Testis (tissue), 3 donors: ENCODE data around the gene RPL13A. TPM values are rescaled to one million over a fixed set of nuclear protein-coding genes. Genes with fewer than 3 reads are reported as not detected.
A peak's percentile ranks its signal among the peaks of the same experiment; 100 is the strongest.

ENCODE experiments used
- DNase-seq: peaks from one replicate; pipeline ENCODE4 v3.0.0-alpha.2; 2019
- H3K27ac ChIP-seq, 2 donors: fragments of 200-600 bp; sonication (generic); one replicate each; pipeline ENCODE4 v1.5.1; 2019
- H3K27me3 ChIP-seq: fragments of 200-600 bp; sonication (generic); one replicate; pipeline ENCODE4 v1.5.1; 2019
- H3K36me3 ChIP-seq: fragments of 200-600 bp; sonication (generic); one replicate; pipeline ENCODE4 v1.5.1; 2017; ENCODE audit warnings: low read depth; ENCODE audit errors: missing control alignments
- H3K4me1 ChIP-seq: fragments of 200-600 bp; sonication (generic); one replicate; pipeline ENCODE4 v1.5.1; 2019
- H3K4me3 ChIP-seq, 2 donors: fragments of 200-600 bp; sonication (generic); one replicate each; pipeline ENCODE4 v1.5.1; 2017 to 2019
- H3K9me3 ChIP-seq: fragments of 200-600 bp; sonication (generic); one replicate; pipeline ENCODE4 v1.5.1; 2017
- CTCF ChIP-seq, 3 experiments: fragments of 450-650 bp in 2 of 3; fragments of 200-600 bp in 1 of 3; sonication (generic) in 1 of 3; IDR thresholded peaks; one replicate each; pipeline ENCODE4 v1.5.1; 2016 to 2019; ENCODE audit warnings: antibody characterized with exemption in 3 of 3, mild to moderate bottlenecking in 2 of 3, moderate library complexity in 1 of 3
- POLR2A ChIP-seq: fragments of 450-650 bp; IDR thresholded peaks from one replicate; pipeline ENCODE4 v1.6.1; 2017; ENCODE audit warnings: antibody characterized with exemption, mild to moderate bottlenecking, moderate library complexity
- WGBS, 2 donors: methylation state at CpG; one replicate each; pipeline ENCODE4 v1.1.5; 2018; 5-methylcytosine and 5-hydroxymethylcytosine counted together
- intact Hi-C: fragments of 100-400 bp; cut with DNase I; formaldehyde crosslinking; loops from one replicate; pipeline ENCODE4 v1.15.1; 2023; ENCODE audit warnings: low total_unique reads
- polyA plus RNA-seq: library from polyadenylated mRNA; stranded (reverse); fragments of 350-450 nt; fragmentation: Illumina TruSeq; extraction: RNeasy Lipid Tissue Mini Kit (QIAGEN cat#74804); gene quantifications from one replicate; pipeline ENCODE4 v1.2.3, GENCODE V29; 2014; ENCODE audit warnings: low read depth, low replicate concordance; ENCODE audit not compliant: insufficient read depth
- total RNA-seq, 2 donors: library from RNA; depleted of rRNA; stranded (reverse); fragments of >200 nt; gene quantifications; one replicate each; pipeline ENCODE4 v1.2.3, GENCODE V29; 2016

Gene RPL13A
- total and polyA plus RNA-seq, 3 donors from 2014 or later, result 1,063 to 1,721 (median 1,193) TPM

DNA sequence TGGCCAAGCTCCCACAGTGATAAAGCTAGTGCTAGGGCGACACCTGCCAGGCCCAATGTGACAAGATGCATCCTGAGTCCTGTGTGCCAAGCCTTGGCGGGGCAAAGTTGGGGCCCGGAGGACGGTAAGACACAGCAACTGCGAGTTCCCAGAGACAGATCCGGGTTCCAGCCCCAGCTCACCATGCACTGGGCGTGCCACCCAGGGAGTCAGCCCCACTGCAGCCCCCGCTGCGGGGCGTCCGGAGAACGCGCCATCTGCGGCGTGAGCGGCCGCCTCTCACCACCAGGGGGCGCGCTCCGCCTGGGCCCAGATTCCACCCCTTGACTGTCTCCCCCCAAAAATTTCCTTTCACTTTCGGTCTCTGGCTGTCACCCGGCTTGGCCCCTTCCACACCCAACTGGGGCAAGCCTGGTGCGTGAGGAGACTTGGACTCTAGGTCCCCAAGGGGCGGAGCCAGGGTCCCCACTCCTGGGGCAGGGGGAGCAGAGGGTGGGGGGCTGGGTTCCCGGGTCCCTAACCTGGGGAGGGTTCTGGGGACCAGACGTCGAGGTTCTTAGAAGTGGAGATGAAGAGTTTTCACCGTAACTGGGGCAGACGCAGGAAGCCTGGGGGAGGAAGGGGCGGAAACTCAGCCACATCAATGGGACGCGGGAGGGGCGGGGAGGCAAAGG lies 13.4 kb upstream of the RPL13A start, which contains the start of gene FLT3LG:
Gene FLT3LG (plus strand): TSS at position 348 of the 674 bp plus-strand sequence. CDS start 425 bp downstream, outside the sequence.
- peak; percentile 66 for DNase-seq
- no peaks in the 10 kb centered on the region for H3K36me3 ChIP-seq
- H3K27me3 ChIP-seq, result no peaks in the 10 kb centered on the region
- peak within 1 kb of the TSS; percentile 60 to 83 for H3K27ac ChIP-seq
- peak within 1 kb of the TSS; percentile 47 to 63 for H3K4me3 ChIP-seq
- intact Hi-C loops, result no loop called here
- H3K4me1 ChIP-seq, result peaks cover 11% of the 10 kb centered on the region
- no peaks in the 10 kb centered on the region for H3K9me3 ChIP-seq
- WGBS, 2 donors, result 3 to 12% methylated on average over 14 to 33 of the region's 33 CpGs
- TF ChIP-seq POLR2A, result no peak
- peak; percentile 97 to 100 (median 97) for TF ChIP-seq CTCF (IDR thresholded peaks at IDR 0.05)

- WGBS, 2 donors, result 20 to 34% methylated on average over 11 of the region's 11 CpGs
- Histone ChIP-seq H3K4me3 (peak overlapping the region; percentile 47 to 63), H3K27me3 (no peaks in the 10 kb centered on the region), H3K9me3 (no peaks in the 10 kb centered on the region), H3K36me3 (no peaks in the 10 kb centered on the region), H3K27ac (peak overlapping the region; percentile 60 to 83), H3K4me1 (peaks cover 8% of the 10 kb centered on the region)
- intact Hi-C loops, result no loop called here
- no peak for TF ChIP-seq POLR2A
- DNase-seq, result no peak
Measured at GRCh38 chr19:49474542-49474924, 12.9 kb upstream of the RPL13A start.

GRCh38 chr19:49475191-49475917 lies 12.1 kb upstream of the RPL13A start:
- Histone ChIP-seq H3K27ac (no peak overlapping the region), H3K4me1 (no peaks in the 10 kb centered on the region), H3K27me3 (no peaks in the 10 kb centered on the region), H3K9me3 (no peaks in the 10 kb centered on the region), H3K4me3 (no peak overlapping the region), H3K36me3 (no peaks in the 10 kb centered on the region)
- DNase-seq, result no peak
- intact Hi-C loops, result no loop called here
- WGBS, 2 donors, result 70 to 71% methylated on average over 15 of the region's 15 CpGs
- TF ChIP-seq POLR2A (no peak), CTCF (IDR thresholded peaks at IDR 0.05) (no peak)

- H3K36me3 ChIP-seq, result no peaks in the 10 kb centered on the region
- H3K27me3 ChIP-seq, result no peaks in the 10 kb centered on the region
- H3K27ac ChIP-seq, result no peak overlapping the region
- H3K9me3 ChIP-seq, result no peaks in the 10 kb centered on the region
- 68 to 82% methylated on average over 22 to 25 of the region's 27 CpGs for WGBS, 2 donors
- intact Hi-C loops, result no loop called here
- no peak for DNase-seq
- no peaks in the 10 kb centered on the region for H3K4me1 ChIP-seq
- TF ChIP-seq POLR2A (no peak), CTCF (IDR thresholded peaks at IDR 0.05) (peak in 2 of 3 experiments; percentile 14 to 28)
- H3K4me3 ChIP-seq, result no peak overlapping the region
Measured at GRCh38 chr19:49475995-49476880, 11.2 kb upstream of the RPL13A start.
